Hematopoietic multipotent progenitor cell treated with erythropoietin and hydrocortisone succinate and interleukin-3 and kit ligand, for 6 days (in vitro differentiated cells): ENCODE measurements around the gene SS18.
A peak's percentile ranks its signal among the peaks of the same experiment; 100 is the strongest.
"Not testable (repeated sequence)": the region's sequence is repeated elsewhere in the genome, so short reads cannot be mapped to it uniquely, and the experiment has no call there.

Experiments
- DNase-seq: peaks from one replicate; pipeline ENCODE4 v3.0.0-alpha.2; 2015

The SS18 gene, protein sequence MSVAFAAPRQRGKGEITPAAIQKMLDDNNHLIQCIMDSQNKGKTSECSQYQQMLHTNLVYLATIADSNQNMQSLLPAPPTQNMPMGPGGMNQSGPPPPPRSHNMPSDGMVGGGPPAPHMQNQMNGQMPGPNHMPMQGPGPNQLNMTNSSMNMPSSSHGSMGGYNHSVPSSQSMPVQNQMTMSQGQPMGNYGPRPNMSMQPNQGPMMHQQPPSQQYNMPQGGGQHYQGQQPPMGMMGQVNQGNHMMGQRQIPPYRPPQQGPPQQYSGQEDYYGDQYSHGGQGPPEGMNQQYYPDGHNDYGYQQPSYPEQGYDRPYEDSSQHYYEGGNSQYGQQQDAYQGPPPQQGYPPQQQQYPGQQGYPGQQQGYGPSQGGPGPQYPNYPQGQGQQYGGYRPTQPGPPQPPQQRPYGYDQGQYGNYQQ

DNA sequence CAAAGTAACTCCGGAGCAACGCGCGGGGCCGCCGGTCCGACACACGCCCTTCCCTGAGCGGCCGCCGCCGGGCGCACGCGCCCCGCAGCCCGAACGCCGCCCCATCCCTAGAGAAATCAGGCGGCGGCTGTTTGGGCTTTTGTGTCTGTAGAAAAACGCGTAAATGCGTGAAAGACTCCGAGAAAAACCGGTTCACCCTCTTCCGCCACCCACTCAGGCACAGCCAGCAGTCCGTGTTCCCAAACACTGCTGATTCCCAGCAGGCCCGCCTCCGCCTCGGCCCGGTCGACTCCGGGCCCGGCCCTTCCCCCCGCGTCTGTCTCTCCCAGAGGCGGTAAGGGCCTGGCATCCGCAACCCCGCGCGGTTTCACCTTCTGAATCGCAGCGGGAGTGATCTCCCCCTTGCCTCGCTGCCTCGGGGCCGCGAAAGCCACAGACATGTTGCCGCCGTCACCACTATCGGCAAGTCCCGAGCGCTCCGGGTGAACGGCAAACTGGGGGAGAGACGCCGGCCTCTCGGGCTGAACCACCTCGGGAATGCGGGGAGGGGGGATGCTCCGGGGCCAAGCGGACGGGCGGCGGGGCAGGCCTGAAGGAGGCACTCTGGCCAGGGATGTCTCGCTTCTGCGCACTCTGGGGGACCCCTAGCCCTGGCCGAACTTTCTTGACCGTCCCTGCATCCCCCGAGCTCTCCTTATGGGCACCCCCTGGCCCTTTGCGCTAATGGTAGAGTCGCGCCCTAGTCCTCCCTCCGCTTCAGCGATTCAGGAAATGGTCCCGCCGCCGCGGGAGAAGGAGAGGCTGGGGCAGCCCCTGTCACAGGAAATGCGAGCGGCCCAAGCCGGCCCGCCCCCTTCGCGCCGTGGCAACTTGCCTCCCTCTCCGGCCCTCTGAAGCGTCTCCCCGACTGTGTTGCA lies at the start of gene SS18:
Gene SS18, minus strand, starts transcription at position 484 of the 917 bp plus-strand sequence. Its CDS starts 44 bp downstream, at position 440.
- DNase-seq: peak; percentile 97

DNA sequence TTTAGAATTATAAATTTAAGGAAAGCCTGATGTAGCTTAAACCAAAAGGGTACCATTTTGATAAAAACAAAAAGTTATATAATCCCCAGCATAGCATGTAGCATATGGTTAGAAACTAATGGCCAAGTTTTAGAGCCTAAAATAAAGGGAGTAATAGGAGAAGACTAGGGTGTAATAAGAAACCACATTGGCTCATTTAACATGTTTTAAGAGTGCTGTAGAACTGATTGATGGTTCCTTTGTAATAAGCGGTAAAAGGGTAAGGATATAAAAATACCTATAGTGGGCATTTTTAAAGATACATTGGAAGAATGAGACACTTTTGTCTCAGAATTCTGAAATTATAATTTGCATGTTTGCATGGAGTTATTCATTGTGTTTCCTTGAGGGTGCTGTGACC lies 45.1 kb upstream of the SS18 start:
- no peak for DNase-seq

DNA sequence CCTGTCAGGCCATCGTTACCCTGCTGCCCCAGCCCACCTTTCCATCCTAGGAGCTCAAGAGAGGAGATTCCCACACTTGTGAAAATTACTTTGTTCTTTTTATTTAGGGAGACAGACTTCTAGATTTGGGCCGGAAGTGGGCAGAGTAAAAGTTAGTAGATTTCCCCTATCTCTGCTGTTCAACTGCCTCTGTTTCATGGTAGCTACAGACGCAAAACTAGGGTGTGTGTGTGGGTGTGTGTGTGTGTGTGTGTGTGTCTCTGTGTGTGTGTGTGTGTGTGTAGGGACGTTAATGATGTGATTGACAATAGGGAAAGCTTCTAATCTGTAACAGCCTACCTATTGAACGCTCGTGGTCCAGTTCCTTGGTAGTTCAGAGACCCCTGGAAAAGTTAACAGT lies 43.7 kb upstream of the SS18 start:
- DNase-seq: no peak

DNA sequence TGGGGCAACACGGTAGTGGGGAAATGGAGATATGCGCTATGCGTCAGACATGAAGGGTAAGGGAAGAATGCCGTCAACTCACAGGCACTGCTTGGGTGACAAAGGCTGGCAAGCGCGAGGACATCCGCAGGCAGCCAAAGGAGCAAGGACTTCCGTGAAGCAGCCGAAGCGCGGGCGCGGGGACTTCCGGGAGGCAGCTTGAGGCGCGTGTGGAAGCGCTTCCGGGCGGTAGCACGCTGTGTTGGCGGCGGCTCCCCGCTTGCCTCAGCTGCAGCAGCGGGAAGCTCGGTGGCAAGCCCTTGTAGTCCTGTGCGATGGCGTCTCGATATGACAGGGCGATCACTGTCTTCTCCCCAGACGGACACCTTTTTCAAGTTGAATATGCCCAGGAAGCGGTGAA lies 43.2 kb upstream of the SS18 start, which contains the start of gene PSMA8:
Gene PSMA8, plus strand, starts transcription at position 218 of the 400 bp plus-strand sequence. Its CDS starts 97 bp downstream, at position 315.
- peak; percentile 45 for DNase-seq

DNA sequence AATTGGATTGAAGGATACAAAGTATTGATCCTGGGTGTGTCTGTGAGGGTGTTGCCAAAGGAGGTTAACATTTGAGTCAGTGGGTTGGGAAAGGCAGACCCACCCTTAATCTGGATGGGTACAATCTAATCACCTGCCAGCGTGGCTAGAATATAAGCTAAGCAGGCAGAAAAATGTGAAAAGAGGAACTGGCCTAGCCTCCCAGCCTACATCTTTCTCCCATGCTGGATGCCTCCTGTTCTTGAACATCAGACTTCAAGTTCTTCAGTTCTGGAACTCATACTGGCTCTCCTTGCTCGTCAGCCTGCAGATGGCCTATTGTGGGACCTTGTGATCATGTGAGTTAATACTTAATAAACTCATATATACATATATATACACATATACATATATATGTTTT lies 37.8 kb upstream of the SS18 start:
- DNase-seq: not testable (repeated sequence)

DNA sequence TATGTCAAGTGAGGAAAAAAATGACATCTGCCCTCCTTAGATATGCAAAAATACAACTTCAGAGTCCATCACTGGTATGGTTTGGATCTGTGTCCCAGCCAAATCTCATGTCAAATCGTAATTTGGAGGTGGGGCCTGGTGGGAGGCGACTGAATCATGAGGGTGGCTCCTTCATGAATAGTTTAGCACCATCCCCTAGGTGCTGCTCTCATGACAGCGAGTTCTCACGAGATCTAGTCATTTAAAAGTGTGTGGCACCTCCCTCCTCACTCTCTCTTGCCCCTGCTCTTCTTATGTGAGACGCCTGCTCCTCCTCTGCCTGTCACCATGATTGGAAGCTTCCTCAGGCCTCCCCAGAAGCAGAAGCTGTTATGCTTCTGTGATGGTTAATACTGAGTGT lies 37.4 kb upstream of the SS18 start:
- no peak for DNase-seq

DNA sequence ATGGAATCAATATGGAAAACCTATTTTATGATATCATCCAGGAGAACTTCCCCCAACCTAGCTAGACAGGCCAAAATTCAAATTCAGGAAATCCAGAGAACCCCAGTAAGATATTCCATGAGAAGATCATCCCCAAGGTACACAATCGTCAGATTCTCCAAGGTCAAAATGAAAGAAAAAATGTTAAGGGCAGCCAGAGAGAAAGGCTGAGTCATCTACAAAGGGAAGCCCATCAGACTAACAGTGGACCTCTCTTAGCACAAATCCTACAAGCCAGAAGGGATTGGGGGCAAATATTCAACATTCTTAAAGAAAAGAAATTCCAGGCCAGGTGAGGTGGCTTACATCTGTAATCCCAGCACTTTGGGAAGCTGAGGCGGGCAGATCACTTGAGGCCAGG lies 31.6 kb upstream of the SS18 start:
- not testable (repeated sequence) for DNase-seq

DNA sequence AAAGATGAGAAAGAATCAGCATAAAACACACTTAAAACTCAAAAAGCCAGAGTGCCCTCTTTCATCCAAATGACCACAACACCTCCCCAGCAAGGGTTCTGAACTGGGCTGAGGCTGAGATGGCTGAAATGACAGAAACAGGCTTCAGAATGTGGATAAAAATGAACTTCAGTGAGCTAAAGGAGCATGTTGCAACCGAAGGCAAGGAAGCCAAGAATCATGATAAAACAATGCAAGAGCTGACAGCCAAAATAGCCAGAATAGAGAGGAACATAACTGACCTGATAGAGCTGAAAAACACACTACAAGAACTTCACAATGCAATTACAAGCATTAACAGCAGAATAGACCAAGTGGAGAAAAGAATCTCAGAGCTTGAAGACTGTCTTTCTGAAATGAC lies 31.1 kb upstream of the SS18 start:
- DNase-seq: no peak

DNA sequence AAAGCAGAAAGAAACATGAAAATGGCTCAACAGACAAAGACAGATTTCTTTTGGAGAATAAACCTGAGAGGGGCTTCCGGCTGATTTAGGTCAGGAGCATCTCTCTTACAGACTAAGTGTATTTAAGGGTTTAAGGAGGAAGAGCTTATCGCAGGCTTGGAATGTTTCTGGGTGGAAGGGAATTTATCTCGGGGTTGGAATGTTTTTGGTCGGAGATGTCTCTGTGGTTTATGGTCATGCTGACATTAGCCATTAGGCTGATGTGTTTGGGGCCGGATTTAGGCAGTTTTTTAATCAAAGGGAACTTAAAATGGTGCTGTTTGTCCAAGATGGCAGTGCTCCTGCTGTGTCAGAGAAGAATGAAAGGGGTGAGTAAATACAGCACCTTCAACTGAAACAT lies 28.8 kb upstream of the SS18 start:
- no peak for DNase-seq

DNA sequence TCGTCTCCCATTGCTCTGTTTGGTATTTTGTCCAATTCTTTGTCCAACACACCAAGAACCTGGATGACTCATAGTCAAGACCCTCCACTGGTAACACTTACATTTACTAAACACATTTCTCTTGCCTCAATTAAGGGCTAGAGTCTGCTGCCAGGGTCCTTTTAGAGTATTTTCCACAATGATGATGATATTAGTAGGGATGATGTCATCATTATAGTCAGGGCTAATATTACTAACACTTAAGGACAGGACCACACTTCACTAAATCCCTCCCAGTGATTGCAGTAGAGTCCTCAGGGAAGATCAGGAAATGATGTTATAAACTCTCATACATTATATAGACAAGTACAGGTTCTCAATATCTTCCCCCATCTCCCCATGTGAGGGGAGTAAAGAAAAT lies 13.6 kb upstream of the SS18 start:
- DNase-seq: no peak

DNA sequence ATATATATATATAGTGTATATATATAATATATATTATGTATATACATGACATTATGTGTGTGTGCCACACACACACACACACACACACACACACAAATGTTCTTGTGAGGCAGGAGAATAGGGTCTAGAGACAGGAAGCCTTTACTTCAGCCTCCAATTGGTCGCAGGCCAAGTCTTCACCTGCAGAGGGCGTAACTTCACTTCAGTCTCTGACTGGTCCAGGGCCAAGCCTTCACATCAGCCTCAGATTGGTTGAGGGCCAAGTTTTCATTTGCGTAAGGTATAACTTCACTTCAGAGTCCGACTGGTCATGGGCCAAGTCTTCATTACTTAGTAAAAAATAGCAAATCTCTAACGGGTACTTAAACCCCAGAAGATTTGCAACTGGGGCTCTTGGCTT lies 13.2 kb upstream of the SS18 start:
- peak; percentile 58 for DNase-seq

DNA sequence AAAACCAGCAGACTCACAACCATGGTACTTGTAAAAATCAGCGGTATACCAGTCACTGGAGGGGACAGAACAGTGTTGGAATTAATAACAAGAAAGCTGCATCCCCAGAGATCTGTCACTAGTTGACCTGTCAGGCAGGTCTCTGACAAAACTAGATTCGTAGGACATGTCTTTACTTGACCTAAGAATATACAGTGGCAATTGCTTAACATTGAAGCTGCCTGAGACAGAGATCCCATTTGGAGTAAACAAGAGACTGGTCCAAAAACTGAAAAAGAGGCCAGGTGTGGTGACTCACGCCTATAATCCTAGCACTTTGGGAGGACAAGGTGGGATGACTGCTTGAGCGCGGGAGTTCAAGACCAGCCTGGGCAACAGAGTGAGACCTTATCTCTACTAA lies 7.2 kb upstream of the SS18 start:
- no peak for DNase-seq

DNA sequence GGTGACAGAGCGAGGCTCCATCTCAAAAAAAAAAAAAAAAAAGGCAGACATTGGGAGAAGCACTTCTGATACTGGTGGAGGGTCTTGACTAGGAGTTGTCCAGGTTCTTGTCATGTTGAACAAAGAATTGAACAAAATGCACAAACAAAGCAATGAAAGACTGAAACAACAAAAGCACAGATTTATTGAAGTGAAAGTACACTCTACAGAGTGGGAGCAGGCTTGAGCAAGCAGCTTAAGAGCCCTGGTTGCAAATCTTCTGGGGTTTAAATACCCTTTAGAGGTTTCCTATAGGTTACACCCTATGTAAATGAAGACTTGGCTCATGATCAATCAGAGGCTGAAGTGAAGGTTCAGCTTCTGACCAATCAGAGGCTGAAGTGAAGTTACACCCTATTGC lies 6.4 kb upstream of the SS18 start:
- no peak for DNase-seq

DNA sequence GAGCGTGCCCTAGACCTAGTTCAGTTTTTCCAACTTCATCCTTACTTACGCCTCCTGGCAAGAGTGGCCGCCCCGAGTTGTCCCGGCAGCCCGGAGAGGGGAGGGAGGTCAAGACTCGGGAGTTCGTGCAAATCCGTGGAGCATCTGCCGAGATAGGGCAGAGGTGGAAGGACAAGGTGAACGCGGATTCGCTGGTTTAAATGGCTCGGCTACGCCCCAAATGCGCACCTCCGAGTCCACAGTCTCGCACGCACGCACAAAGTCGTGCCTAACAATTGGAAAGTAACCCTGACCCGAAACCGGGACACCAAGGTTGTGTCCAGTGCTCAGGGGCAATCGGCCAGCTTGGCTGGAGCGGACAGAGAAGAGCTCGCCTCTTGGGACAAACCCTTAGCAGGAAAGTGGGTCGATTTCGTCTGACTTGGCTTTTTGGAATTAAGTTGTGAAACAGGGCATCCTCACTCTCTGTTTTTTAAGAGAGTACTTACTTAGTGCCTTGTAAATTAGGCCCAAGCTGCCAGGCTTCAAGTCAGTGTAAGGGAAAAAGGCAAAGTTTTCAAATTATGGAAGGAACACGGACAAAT lies 726 bp upstream of the SS18 start:
- DNase-seq: peak; percentile 85

DNA sequence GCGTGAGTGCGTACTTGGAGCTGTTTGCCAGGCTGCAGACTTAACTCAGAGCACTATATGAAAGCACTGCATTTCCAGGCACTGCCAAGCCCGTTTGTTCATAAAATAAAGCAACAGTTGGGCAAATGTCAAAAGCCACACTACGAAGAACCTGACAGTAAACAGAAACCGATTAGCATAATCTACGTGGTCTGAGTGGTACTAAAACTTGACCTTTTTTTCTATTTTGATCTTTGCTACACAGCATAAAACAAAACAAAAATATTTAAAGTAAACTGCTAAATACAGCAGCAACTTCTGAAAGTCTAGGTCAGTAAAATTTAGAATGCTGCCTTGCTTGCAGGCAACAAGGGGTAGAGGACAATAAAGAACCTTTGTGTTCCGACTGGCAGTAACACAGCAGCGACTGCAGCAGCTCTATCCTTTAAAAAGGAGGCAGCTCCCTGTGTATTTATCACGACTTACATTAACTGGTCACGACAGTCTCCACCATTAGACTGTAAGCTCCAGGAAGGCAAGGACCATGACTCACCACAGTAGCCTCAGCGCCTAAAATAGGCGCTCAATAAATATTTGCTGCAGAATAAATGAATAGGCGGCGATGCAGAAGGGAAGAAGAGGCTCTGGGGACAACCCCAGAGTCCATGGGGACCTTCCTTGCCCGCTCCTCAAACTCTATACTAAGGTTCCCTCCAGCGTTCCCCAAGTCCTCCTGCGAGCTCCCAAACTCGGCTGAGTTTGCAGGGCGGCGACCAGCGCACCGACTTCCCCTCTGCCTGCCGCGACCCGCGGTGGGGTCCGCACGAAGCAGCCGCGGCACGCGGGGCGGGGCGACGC lies 902 bp downstream of the SS18 start:
- peak; percentile 57 for DNase-seq

DNA sequence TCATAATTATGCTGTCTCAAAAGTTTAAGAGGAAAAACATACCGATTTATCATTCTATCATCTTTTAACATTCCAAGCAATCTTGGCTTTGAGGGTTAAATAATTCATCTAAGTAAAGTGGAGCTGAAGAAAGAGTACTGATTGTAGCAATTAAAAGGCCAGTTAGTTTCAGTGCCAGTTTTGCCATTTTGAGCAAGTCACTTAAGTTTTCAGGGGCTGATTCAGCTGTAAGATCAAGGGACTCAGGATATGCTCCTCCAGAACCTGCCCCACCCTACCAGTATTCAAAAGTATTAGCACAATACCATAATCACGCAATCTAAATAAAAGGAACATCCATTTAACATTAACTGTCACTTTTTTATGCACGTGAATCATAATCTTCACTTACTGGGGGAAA lies 1.9 kb downstream of the SS18 start:
- DNase-seq: peak; percentile 71

DNA sequence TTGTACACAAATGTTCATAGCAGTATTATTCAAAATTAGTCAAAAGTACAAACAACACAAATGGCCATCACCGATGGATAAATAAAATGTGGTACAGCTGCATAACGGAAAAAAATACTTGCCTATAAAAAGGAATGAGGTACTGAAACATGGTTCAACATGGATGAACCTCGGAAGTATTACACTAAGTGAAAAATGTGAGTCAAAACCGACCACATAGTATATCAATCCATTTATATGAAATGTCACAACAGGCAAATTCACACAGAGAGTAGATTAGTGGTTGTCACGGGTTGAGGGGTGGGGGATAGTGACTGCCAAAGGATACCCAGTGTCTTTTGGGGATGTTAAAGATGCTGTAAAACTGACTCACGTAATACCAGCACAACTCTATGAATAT lies 3.5 kb downstream of the SS18 start:
- DNase-seq: no peak

DNA sequence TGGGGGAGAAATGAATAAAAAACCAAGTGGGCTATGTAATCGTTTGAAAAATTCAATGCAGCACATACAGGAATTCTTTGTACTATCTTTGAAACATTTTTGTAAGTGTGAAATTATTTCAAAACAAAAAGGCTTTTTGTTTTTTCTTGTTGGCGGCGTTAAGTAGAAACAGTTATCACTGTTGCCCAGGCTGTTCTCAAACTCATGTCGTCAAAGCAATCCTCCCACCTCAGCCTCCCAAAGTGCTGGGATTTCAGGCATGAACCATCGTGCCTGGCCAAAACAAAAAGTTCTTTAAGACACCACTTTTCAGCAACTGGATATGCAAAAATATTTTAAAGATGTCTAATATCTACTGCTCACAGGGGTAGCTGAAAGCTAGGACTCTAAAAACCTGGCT lies 5.4 kb downstream of the SS18 start:
- no peak for DNase-seq

DNA sequence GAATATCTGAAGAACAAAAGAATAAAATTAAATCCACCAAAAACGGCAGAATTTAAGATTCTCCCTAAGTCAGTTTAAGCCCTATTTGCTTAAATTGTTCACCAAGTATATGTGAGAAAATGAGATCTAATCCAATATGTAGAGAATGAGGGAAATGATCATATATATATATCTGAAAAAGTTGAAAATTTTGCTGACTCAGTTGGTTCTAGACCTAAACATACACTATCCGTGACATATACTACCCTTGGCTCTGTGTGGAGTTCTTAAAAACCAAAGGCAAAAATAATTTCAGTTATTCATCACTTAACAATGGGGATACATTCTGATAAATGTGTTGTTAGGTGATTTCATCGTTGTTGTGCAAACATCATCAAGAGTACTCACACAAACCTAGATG lies 7.3 kb downstream of the SS18 start:
- DNase-seq: no peak

DNA sequence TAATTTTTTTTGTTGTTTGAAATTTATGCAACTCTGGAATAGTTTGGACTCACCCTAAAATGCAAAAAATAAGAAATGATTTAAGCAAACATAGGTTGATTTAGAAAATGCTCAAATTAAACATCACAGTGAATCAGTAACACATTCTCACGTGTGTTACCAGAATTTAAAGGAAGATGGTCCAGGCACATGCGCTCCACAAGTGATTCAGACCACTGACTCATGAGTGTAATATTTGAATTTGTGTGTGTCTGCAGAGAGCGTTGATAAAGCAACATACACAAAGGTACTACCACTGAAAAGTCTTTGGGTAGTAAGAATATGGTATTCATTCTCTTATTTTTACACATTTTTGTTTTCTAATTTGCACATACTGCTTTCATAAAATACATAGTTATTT lies 7.9 kb downstream of the SS18 start:
- DNase-seq: no peak

DNA sequence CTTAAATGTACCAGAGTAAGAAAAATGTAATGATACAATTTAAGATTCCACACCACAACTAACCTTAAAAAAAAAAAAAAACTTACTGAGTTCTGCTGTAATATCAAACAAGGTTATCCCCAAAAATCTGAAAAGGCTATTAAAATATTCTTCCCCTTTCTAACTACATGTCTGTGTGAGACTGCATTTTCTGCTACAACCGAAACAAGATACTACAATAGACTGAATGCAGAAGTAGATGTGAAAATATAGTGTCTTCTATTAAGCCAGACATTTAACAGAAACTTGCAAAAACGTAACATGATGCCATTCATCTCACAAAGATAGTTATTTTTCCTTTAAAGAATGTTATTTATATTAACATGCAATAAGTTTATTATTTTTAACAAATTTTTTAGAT lies 16.2 kb downstream of the SS18 start:
- DNase-seq: peak; percentile 14

DNA sequence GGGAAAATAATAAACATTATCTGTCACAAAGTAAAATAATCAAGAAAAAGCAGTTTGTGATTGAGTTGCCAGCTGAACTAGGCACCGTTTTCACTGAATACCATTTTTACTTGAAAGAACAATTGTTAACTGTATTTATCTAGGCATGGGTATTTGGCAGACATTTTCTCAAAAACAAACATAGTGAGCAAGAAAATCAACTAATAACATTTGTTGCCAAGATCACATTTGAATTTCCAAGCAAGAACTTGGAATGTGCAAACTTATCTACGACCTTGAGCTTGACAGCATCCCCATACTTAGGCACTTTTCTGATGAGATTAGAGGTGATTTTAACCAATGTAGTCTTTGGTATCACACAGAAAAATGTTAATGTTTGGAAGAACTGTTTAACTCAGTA lies 16.7 kb downstream of the SS18 start:
- no peak for DNase-seq

DNA sequence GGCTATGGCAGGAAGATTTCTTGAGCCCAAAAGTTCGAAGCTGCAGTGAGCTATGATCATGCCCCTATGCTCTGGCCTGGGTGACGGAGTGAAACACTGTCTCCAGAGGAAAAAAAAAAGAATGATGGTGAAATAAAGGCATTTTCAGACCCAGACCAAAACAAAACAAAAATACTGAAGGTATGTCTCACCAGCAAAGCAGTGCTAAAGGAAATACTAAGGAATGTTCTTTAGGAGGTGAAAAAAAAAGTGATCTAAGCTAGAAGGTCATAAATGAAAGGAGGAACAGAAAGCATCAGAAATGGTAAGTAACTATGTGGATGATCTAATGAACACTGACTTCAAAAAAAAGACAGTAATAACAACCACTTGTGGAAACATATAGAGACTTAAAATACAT lies 18.7 kb downstream of the SS18 start:
- no peak for DNase-seq
